ENCODE measurements around the gene MAN2A1.
A peak's percentile ranks its signal among the peaks of the same experiment; 100 is the strongest.

DNA sequence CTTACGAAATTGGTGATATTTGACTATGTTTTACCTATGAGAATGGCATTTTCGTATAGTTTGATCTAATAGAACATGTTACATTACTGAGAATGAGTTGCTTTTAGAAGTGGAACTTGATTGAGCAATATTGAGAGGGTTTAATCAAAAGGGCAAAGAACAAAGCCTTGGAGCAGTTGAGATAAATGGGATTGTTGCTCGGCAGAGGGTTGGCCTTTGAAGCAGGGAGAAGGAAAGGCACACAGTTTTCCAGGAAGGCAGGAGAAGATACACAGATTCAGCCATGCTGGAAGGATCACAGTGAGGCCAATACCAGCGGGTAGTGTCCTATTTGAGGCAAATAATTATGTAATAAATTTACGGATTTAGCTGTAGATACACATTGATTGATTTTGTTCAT, 19.5 kb downstream of the MAN2A1 start:
- TF ChIP-seq, protein P1, sequence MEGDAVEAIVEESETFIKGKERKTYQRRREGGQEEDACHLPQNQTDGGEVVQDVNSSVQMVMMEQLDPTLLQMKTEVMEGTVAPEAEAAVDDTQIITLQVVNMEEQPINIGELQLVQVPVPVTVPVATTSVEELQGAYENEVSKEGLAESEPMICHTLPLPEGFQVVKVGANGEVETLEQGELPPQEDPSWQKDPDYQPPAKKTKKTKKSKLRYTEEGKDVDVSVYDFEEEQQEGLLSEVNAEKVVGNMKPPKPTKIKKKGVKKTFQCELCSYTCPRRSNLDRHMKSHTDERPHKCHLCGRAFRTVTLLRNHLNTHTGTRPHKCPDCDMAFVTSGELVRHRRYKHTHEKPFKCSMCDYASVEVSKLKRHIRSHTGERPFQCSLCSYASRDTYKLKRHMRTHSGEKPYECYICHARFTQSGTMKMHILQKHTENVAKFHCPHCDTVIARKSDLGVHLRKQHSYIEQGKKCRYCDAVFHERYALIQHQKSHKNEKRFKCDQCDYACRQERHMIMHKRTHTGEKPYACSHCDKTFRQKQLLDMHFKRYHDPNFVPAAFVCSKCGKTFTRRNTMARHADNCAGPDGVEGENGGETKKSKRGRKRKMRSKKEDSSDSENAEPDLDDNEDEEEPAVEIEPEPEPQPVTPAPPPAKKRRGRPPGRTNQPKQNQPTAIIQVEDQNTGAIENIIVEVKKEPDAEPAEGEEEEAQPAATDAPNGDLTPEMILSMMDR (IDR thresholded peaks at IDR 0.05), result no peak
- TF ChIP-seq POLR2A (IDR thresholded peaks at IDR 0.05), result peak in 1 of 2 donors; percentile 44

Measured in adrenal gland (tissue), 5 donors.